Effector memory CD8-positive, alpha-beta T cell (primary cell): ENCODE results near the gene ZNF132.
A peak's percentile ranks its signal among the peaks of the same experiment; 100 is the strongest.

Experiments
- ATAC-seq: fragments of 150-1000 bp; cut with Tn5 transposase; replicated peaks from 2 replicates; pipeline ENCODE4 v1.10.0; 2021; ENCODE audit warnings: mild to moderate bottlenecking, moderate library complexity
- DNase-seq, 3 experiments: peaks; one replicate each; pipeline ENCODE4 v3.0.0; 2021
- H3K27ac Mint-ChIP-seq, 2 donors: one replicate each; pipeline ENCODE4 v1.8.0; 2022; ENCODE audit warnings: mild to moderate bottlenecking in 2 of 2, mixed read lengths in 2 of 2, moderate library complexity in 2 of 2
- H3K27me3 Mint-ChIP-seq, 2 donors: one replicate each; pipeline ENCODE4 v1.8.0; 2022; ENCODE audit warnings: mixed read lengths in 2 of 2
- H3K36me3 Mint-ChIP-seq: one replicate; pipeline ENCODE4 v1.8.0; 2022; ENCODE audit warnings: mild to moderate bottlenecking, moderate library complexity, mixed read lengths; ENCODE audit not compliant: insufficient read depth
- H3K4me1 Mint-ChIP-seq, 2 donors: one replicate each; pipeline ENCODE4 v1.8.0; 2022; ENCODE audit warnings: low read depth in 2 of 2, mixed read lengths in 2 of 2
- H3K4me3 Mint-ChIP-seq, 2 donors: one replicate each; pipeline ENCODE4 v1.8.0; 2022; ENCODE audit warnings: mild to moderate bottlenecking in 2 of 2, mixed read lengths in 2 of 2, moderate library complexity in 2 of 2
- H3K9me3 Mint-ChIP-seq, 2 donors: one replicate each; pipeline ENCODE4 v1.8.0; 2022; ENCODE audit warnings: mixed read lengths in 2 of 2

The ZNF132 gene

GRCh38 chr19:58385313-58385890 lies 54.6 kb downstream of the ZNF132 start:
- DNase-seq (no peak), ATAC-seq (no peak)
- peak overlapping the region; percentile 97 to 98 for H3K27ac Mint-ChIP-seq
- H3K4me1 Mint-ChIP-seq, result peaks cover 24 to 33% of the 10 kb centered on the region in 2 donors
- H3K4me3 Mint-ChIP-seq, result peak overlapping the region; percentile 92 to 93
- no peaks in the 10 kb centered on the region for H3K27me3 Mint-ChIP-seq
- H3K36me3 Mint-ChIP-seq, result peaks cover 75% of the 10 kb centered on the region
- H3K9me3 Mint-ChIP-seq, result no peaks in the 10 kb centered on the region

GRCh38 chr19:58382997-58383603 lies 56.9 kb downstream of the ZNF132 start:
- Mint-ChIP-seq H3K4me3 (peak overlapping the region; percentile 83 to 93), H3K9me3 (no peaks in the 10 kb centered on the region), H3K36me3 (peaks cover 55% of the 10 kb centered on the region), H3K27me3 (no peaks in the 10 kb centered on the region), H3K4me1 (peaks cover 33 to 36% of the 10 kb centered on the region in 2 donors), H3K27ac (peak overlapping the region; percentile 62 to 88)
- DNase-seq (no peak), ATAC-seq (no peak)
